Muscle layer of duodenum (tissue), 2 donors: ENCODE data around the gene SLC22A4.

Source experiments
- H3K27ac ChIP-seq: one replicate; pipeline ENCODE4 v1.7.0; 2013; ENCODE audit warnings: mild to moderate bottlenecking, low read length
- H3K27me3 ChIP-seq: one replicate; pipeline ENCODE4 v1.7.0; 2013; ENCODE audit warnings: low read depth, mild to moderate bottlenecking, control low read depth, low read length
- H3K36me3 ChIP-seq, 2 donors: one replicate each; pipeline ENCODE4 v1.7.0; 2013; ENCODE audit warnings: low read length in 2 of 2, control low read depth in 1 of 2, mild to moderate bottlenecking in 1 of 2; ENCODE audit not compliant: insufficient read depth in 2 of 2, control insufficient read depth in 1 of 2
- H3K4me1 ChIP-seq, 2 donors: one replicate each; pipeline ENCODE4 v1.7.0; 2013; ENCODE audit warnings: low read length in 2 of 2, mild to moderate bottlenecking in 2 of 2, control low read depth in 1 of 2, moderate library complexity in 1 of 2; ENCODE audit not compliant: insufficient read depth in 2 of 2, control insufficient read depth in 1 of 2
- H3K4me3 ChIP-seq, 2 donors: one replicate each; pipeline ENCODE4 v1.7.0; 2013; ENCODE audit warnings: low read length in 2 of 2, low read depth in 1 of 2, mild to moderate bottlenecking in 1 of 2
- H3K9me3 ChIP-seq, 2 donors: one replicate each; pipeline ENCODE4 v1.7.0; 2013; ENCODE audit warnings: low read length in 2 of 2, control low read depth in 1 of 2, mild to moderate bottlenecking in 1 of 2; ENCODE audit not compliant: control insufficient read depth in 1 of 2
- donor health status: healthy.

SLC22A4 gene

GRCh38 chr5:132280371-132281240 lies 13.6 kb upstream of the SLC22A4 start:
- Histone ChIP-seq H3K27ac (no peak overlapping the region), H3K4me1 (peaks cover 0 to 6% of the 10 kb centered on the region in 2 donors), H3K27me3 (no peaks in the 10 kb centered on the region), H3K36me3 (no peaks in the 10 kb centered on the region), H3K9me3 (no peaks in the 10 kb centered on the region), H3K4me3 (no peak overlapping the region)

GRCh38 chr5:132281856-132282614 lies 12.2 kb upstream of the SLC22A4 start:
- H3K27ac ChIP-seq = no peak overlapping the region

GRCh38 chr5:132283423-132284043 lies 10.7 kb upstream of the SLC22A4 start:
- no peak overlapping the region for H3K27ac ChIP-seq
- no peaks in the 10 kb centered on the region for H3K27me3 ChIP-seq
- no peaks in the 10 kb centered on the region for H3K9me3 ChIP-seq
- H3K4me3 ChIP-seq = no peak overlapping the region
- H3K36me3 ChIP-seq = no peaks in the 10 kb centered on the region
- H3K4me1 ChIP-seq = peaks cover 0 to 4% of the 10 kb centered on the region in 2 donors

More at GRCh38 chr5:132281856-132282614, 12.2 kb upstream of the SLC22A4 start:
- no peaks in the 10 kb centered on the region for H3K9me3 ChIP-seq
- no peaks in the 10 kb centered on the region for H3K27me3 ChIP-seq
- H3K4me1 ChIP-seq = peaks cover 0 to 6% of the 10 kb centered on the region in 2 donors
- no peak overlapping the region for H3K4me3 ChIP-seq
- no peaks in the 10 kb centered on the region for H3K36me3 ChIP-seq

DNA sequence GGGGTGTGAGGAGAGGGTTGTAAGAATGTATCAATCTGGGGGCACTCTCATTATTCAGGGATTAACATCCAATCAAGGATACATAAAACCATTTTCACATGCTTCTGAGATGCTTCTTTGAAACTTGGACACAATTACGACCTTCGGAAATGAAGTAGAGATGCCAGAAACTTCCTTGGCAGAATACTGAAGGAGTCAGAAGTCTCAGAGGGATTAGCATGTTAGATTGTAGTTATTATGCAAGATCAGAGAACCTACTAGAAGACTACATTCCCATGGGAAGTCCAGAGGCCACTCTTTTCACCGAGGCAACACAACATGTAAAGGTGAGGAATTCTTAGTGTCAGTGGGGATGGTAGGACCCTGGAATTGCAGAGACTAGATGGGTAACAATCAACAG lies 5.1 kb upstream of the SLC22A4 start:
- no peaks in the 10 kb centered on the region for H3K9me3 ChIP-seq
- peaks cover 0 to 8% of the 10 kb centered on the region in 2 donors for H3K36me3 ChIP-seq
- no peak overlapping the region for H3K4me3 ChIP-seq
- H3K4me1 ChIP-seq = peaks cover 0 to 5% of the 10 kb centered on the region in 2 donors
- H3K27me3 ChIP-seq = no peaks in the 10 kb centered on the region
- no peak overlapping the region for H3K27ac ChIP-seq

GRCh38 chr5:132291026-132291425 lies 3.2 kb upstream of the SLC22A4 start:
- Histone ChIP-seq H3K36me3 (peaks cover 0 to 8% of the 10 kb centered on the region in 2 donors), H3K27ac (no peak overlapping the region), H3K4me1 (peaks cover 5% of the 10 kb centered on the region in 2 donors)

DNA sequence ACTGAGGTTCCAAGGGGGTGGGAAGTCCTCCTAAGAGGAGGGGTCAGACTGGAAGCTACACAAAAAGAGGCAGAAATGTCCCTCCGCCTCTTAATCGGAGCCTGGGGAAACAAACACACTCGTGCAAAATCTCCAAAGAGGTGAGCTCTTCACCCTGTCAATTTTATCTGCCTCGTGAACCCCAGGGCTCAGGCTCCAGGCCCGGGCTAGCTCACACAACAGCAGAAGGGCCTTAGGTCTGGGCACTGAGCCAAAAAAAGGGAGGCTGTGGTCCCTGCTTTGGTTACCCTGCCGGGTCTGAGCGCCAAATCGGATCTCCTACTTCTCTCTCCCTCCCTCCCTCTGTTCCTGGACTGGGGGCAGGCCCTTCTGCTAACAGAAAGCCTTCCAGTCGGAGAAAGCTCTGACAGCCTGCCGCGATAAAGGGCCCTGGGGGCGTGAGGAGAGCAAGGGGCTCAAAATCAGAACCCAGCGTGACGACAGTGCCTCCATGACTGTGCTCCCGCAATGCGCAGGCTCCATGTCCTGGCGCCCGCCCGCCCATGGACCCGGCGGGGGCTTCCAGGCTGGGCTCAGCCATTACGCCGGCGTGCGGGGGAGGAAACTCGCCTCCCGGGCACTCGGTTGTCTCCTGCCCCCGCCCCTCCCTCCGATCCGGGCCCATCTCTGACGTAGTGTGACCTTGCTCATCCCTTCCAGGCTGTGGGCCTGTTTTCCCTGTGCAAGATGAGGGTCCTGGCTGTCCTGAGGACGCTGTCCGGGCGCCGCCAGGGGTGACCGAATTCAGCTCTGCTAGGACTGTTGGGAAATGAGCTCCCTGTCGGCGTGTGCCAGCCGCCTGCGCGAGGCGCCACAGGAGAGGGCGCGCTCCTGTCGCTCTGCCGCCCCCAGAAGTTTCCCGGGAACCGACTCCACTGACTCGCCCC lies 865 bp upstream of the SLC22A4 start:
- Histone ChIP-seq H3K4me1 (peaks cover 5% of the 10 kb centered on the region in 2 donors), H3K9me3 (no peaks in the 10 kb centered on the region), H3K27ac (peak overlapping the region; percentile 95), H3K27me3 (no peaks in the 10 kb centered on the region), H3K36me3 (peaks cover 0 to 8% of the 10 kb centered on the region in 2 donors), H3K4me3 (peak overlapping the region; percentile 70 to 71)

More at GRCh38 chr5:132291026-132291425, 3.2 kb upstream of the SLC22A4 start:
- Histone ChIP-seq H3K4me3 (no peak overlapping the region), H3K9me3 (no peaks in the 10 kb centered on the region), H3K27me3 (no peaks in the 10 kb centered on the region)

- H3K36me3 ChIP-seq = peaks cover 0 to 8% of the 10 kb centered on the region in 2 donors
- H3K4me1 ChIP-seq = peaks cover 5% of the 10 kb centered on the region in 2 donors
- no peaks in the 10 kb centered on the region for H3K9me3 ChIP-seq
- H3K4me3 ChIP-seq = peak overlapping the region; percentile 70 to 71
- peak overlapping the region; percentile 95 for H3K27ac ChIP-seq
- H3K27me3 ChIP-seq = no peaks in the 10 kb centered on the region
These were observed 722 bp downstream of the SLC22A4 start for GRCh38 chr5:132294728-132295504.

GRCh38 chr5:132295505-132296411 lies 1.6 kb downstream of the SLC22A4 start:
- peak overlapping the region; percentile 19 for H3K27ac ChIP-seq
- H3K4me3 ChIP-seq = peak overlapping the region; percentile 70 to 71
- H3K27me3 ChIP-seq = no peaks in the 10 kb centered on the region
- peaks cover 5% of the 10 kb centered on the region in 2 donors for H3K4me1 ChIP-seq
- H3K36me3 ChIP-seq = peaks cover 0 to 8% of the 10 kb centered on the region in 2 donors
- no peaks in the 10 kb centered on the region for H3K9me3 ChIP-seq

- no peaks in the 10 kb centered on the region for H3K27me3 ChIP-seq
- no peaks in the 10 kb centered on the region for H3K9me3 ChIP-seq
- peaks cover 0 to 8% of the 10 kb centered on the region in 2 donors for H3K36me3 ChIP-seq
- peaks cover 5 to 11% of the 10 kb centered on the region in 2 donors for H3K4me1 ChIP-seq
- no peak overlapping the region for H3K27ac ChIP-seq
- peak overlapping the region in 1 of 2 donors; percentile 70 for H3K4me3 ChIP-seq
These were observed 2.3 kb downstream of the SLC22A4 start for GRCh38 chr5:132296412-132297016.
